Amygdala (tissue), 56 donors: ENCODE results near the gene PRMT7.
A peak's percentile ranks its signal among the peaks of the same experiment; 100 is the strongest.

ENCODE experiments used
- DNase-seq, 56 donors: peaks; one replicate each; lab custom pipeline; 2025; lab: John Stamatoyannopoulos, UW

Gene PRMT7

DNA sequence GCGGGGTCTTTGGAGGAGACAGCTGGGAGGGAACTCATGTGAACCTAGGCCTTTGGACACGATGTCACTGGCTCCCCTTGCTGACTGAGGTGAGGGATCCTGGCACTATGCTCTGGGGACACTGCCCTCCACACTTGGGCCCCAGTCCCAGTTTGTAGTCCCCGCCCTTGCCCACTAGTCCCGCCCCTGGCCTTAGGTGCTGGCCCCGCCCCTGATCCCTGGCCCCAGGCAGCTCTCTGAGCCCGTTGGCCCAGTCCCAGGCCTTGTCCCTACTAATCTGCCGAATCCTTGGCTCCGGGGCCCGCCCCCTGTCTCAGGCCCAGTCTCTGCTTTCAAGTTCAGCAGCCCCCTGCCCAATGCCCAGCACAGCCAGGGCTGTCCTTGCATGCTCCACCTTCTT is 76.5 kb downstream of the PRMT7 start:
- DNase-seq, result peak in 1 of 56 donors; percentile 47

DNA sequence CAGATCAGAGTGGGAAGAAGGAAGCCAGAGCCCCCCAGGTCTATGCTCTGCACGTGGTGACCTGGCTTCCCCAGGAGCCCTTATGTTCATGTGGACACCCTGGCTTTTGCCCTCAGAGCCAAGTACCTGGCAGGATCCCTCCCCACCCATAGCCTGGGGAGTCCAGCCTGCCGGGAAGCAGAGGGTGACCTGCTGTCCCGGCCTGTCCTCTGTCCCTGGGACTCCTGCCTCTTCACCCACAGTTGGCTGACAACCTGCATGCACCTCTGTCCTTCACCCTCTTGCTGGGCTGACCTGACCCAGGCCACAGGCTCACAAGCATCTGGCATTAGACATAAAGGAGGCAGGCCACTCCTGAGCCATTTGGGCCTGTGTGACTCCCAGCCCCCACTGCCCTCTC is 77.3 kb downstream of the PRMT7 start:
- no peak for DNase-seq

- DNase-seq, result peak in 13 of 56 donors; percentile 11 to 54 (median 22)
Observed at GRCh38 chr16:68389006-68389405, 78.2 kb downstream of the PRMT7 start.

DNA sequence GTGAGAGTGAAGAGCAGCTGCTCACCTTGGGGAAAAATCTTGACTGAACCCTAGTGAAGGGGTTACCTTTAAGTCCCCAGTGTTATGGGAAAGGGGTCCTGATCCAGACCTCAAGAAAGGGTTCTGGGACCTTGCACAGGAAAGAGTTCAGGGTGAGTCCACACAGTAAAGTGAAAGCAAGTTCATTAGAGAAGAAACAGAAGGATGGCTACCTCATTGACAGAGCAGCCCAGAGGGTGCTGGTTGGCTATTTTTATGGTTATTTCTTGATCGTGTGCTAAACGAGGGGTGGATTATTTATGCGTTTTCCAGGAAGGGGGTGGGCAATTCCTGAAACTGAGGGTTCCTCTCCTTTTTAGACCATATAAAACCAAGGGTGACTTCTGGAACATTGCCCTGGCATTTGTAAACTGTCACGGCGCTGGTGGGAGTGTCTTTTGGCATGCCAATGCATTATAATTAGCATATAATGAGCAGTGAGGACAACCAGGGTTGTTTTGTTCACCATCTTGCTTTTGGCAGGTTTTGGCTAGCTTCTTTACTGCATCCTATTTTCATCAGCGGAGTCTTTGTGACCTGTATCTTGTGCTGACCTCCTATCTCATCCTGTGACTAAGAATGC is 79.0 kb downstream of the PRMT7 start:
- DNase-seq, result no peak

DNA sequence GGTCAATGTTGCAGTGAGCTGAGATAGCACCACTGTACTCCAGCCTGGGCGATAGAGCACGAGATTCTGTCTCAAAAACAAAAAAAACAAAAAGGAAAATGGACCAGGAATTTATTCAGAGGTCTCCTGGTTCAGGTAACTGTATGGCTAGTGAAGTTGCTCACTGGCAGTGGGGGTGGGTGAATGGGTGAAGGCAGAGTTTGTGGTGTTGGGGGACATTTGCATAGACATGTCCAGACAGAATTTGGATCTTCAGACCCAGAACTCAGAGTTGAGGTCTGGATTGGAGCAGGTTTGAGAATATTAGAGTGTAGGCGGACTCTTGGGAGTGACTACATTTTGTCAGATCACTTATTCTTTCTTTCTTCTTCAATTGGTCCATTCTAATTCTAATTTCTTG is 82.5 kb downstream of the PRMT7 start:
- DNase-seq, result no peak

GRCh38 chr16:68395167-68395786 is 84.5 kb downstream of the PRMT7 start:
- no peak for DNase-seq

DNA sequence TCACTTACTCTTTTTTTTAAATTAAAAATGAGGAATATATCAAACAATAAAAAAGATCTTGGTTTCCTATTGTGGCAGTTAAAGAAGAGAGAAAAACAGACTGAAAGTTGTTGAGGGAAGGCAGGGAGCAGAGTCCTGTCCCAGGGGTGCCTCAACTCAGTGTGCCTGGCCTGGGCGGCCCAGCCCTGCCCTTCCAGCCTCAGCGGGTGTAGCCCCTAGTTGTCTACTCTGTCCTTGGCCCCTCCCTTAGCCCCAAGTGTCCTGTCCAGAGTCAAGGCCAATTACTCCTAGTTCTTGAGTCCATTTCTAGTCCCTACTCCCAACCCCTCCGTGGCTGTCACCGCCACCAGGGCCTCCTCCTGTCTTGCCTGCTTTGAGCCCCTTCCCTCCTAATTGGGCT is 85.0 kb downstream of the PRMT7 start:
- DNase-seq, result no peak

GRCh38 chr16:68396481-68396880 is 85.7 kb downstream of the PRMT7 start:
- DNase-seq, result no peak

DNA sequence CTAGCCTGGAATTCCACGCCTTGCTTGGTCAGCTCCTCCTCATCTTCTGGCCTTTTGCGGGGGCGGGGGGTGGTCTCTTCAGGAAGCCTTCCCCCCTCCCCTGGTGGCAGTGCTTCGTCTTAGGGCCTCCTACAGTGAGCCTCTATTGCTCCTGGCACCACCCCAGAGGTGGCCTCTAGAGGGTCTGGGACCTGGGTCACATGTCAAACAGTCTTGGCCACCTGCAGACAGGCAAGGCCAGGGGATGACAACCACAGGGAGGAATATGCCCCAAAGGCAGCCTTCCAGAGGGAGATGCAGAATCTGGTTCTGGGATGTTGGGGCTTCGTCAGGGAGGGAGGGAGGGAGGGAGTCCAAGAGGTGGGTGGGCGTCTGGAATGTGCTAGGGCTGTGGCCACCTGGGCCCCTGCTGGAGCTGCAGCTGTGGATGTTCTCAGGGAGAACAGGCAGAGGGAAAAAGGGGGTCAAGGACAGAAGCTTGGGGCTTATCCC is 86.9 kb downstream of the PRMT7 start:
- DNase-seq, result no peak

DNA sequence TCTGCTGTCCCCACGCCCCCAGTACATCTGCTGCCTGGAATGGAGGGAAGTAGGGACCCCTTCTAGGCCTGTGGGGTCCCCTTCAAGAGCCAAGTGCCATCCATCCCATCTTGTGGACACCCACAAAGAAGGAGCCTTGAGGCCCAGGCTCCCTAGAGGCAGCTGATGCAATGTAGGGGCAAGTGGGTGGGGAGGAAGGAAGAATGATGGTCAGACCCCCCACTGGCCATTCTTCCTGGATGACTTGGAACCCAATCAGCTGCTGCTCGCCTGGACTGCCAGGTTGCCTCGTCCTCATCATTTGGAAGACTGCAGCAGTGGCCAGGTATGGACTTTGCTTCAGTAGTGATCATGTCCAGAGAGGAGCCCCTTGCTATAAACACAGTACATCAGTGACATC is 88.6 kb downstream of the PRMT7 start:
- DNase-seq, result no peak

DNA sequence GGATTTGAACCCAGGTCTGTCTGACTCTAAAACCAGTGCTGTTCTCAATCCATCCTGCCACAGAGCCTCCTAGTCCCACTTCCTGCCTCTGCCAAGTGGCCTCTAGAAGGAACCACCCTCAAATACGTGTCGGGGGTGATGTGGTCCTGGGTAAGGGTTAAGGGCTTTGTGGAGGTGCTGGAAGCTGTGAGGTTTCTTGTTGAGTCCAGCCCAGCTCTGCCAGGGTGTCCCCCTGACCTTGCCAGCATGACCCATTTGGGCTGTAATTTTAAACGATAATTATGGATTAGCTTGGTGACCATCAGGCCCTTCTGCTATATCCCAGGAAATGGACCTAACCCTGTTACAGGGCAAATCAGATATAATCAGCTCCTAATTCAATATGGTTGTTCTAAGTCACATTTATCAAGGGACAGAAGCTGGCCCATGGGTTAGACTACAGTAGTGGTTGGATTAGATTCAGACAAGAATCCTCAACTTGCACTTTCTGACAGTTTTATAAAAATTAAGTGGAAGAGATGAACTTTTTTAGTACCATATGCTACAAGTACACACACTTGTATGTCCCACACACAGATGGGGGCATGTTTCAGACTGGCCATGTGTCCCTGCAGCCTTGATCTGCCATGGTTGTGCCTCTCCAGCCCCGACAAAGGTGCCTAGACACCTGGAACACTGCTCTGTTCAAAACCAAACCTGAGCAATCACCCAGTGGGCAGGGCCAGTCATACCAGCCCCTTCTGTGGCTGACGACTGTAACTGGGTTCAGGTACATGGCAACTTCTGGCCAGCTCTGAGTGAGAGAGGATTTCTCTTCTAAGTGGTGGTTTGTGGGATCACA is 89.5 kb downstream of the PRMT7 start:
- DNase-seq, result no peak

- DNase-seq, result no peak
Observed at GRCh38 chr16:68400924-68401460, 90.2 kb downstream of the PRMT7 start.

GRCh38 chr16:68401871-68402747 is 91.3 kb downstream of the PRMT7 start:
- no peak for DNase-seq

DNA sequence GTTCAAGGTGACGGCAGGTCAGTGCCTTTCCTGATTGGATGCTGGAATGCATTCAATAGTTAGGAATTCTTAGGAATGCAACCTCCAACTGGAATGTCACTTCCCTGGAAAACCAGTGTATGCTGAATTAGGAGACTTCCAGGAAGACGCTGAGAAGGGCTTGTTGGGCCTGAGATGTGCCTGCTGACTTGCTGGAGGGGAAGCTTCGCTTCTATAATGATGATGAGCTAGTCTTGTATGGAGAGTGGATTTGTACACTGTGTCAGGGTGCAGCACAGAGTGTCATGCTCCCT is 91.9 kb downstream of the PRMT7 start:
- no peak for DNase-seq

GRCh38 chr16:68403177-68403576 is 92.4 kb downstream of the PRMT7 start:
- DNase-seq, result no peak

DNA sequence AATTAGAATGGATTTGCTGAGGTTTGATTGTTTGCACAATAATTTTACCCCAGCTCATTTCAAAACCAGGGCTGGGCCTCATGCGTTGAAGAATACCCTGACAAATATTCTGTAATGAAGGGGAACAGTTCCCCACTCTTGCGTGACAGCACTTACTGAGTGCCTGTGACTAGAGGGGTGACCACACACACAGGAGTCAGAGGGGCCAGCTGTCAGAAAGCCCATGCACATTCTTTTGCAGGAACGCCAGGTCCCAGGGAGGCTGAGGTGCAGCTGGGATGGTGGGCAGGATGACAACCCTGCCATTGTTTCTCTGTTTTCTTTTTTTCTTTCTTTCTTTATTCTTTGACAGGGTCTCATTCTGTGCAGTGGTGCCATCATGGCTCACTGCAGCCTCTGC is 92.9 kb downstream of the PRMT7 start:
- DNase-seq, result no peak

DNA sequence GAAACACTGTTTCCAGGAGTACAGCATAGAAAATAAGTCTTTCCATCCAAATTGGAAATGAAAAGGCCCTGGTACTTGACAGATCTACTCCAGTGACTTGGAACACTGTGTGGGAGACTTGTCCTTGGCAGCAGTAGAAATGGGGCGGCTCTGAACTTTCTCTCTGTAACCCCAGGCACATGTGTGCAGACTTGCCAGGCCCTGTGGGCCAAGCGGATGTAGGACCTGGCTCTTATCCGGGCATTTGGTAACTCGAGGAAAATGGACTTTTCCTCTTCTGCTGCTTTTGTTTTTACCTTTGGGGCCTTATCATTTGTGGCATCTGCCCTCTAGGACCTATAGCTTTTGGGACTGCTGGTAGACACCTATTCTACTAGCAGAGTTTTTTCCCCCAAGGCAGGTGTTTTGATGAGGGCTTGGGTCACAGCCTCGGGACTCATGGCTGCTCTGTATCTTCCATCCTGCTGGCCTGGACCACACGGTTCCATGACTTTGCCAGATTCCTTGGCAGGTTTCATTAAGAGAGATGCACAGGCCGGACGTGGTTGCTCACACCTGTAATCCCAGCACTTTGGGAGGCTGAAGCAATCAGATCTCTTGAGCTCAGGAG is 94.0 kb downstream of the PRMT7 start:
- DNase-seq, result peak in 1 of 56 donors; percentile 17

GRCh38 chr16:68406458-68407152 is 95.8 kb downstream of the PRMT7 start:
- peak in 4 of 56 donors; percentile 2 to 23 (median 15) for DNase-seq
